Posterior vena cava (tissue), 2 donors: ENCODE measurements around the gene POU3F1. TPM values are rescaled to one million over a fixed set of nuclear protein-coding genes. Genes with fewer than 3 reads are reported as not detected.

Source experiments
- DNase-seq: peaks from one replicate; pipeline ENCODE4 v3.0.0-alpha.2; 2020; ENCODE audit warnings: low spot score
- intact Hi-C, 2 donors: fragments of 100-400 bp; cut with DNase I; formaldehyde crosslinking; loops; one replicate each; pipeline versions ENCODE4 v1.14.1 to v1.14.2; 2022 to 2023
- microRNA-seq, 2 donors: library from miRNA; unstranded; fragments of <30 nt; microRNA quantifications; one replicate each; pipeline ENCODE4 v1.2.0, GENCODE V29; 2020 to 2021; ENCODE audit warnings: borderline microRNAs expressed in 2 of 2
- total RNA-seq, 2 donors: library from RNA; stranded (reverse); fragmentation: NEBNext Ultra II Directional; extraction: Animal tissue kit (Norgen Biotek cat#: 25700); gene quantifications; one replicate each; pipeline ENCODE4 v1.2.1, GENCODE V29; 2021
- donor health status: DM: yes; HTN: yes; CAD: no.
- donor health status: DM: yes; HTN: yes; CAD: no.

Gene POU3F1
- total RNA-seq, 2 donors from 2014 or later, result 0.28 to 0.29 TPM

GRCh38 chr1:37998089-37998808 lies 48.3 kb downstream of the POU3F1 start:
- DNase-seq, result peak; percentile 54
- intact Hi-C loops, result no loop called here

- intact Hi-C loops, result no loop called here
- peak; percentile 75 for DNase-seq
These were observed 49.1 kb downstream of the POU3F1 start for GRCh38 chr1:37997256-37998088.

- intact Hi-C loops, result no loop called here
- peak; percentile 97 for DNase-seq
These were observed 50.7 kb downstream of the POU3F1 start for GRCh38 chr1:37995751-37996345.

- DNase-seq, result peak; percentile 65
- intact Hi-C loops, result no loop called here
These were observed 51.6 kb downstream of the POU3F1 start for GRCh38 chr1:37994886-37995566.

Small RNA genes lying within 50 kb of the gene (microRNA-seq; reads per million reads assigned to microRNA genes)
- gene MIR3659, result 0 to 1.8 reads per million in 2 donors

Other genes starting within 250 kb of the POU3F1 start
- gene C1orf122, start 239.0 kb downstream of the POU3F1 start, total RNA-seq, result 10 to 100 TPM; 40.2 to 42.1 TPM
- gene YRDC, start 238.6 kb downstream of the POU3F1 start, total RNA-seq, result 10 to 100 TPM in 1 of 2 donors, 1 to 10 TPM in 1; 7.1 to 12.0 TPM
- 10 to 100 TPM; 17.8 to 19.8 TPM for gene MTF1, start 187.2 kb downstream of the POU3F1 start, total RNA-seq
- 10 to 100 TPM; 28.9 to 31.2 TPM for gene INPP5B, start 99.7 kb downstream of the POU3F1 start, total RNA-seq
- gene SF3A3, start 56.8 kb downstream of the POU3F1 start, total RNA-seq, result 10 to 100 TPM; 42.7 to 48.6 TPM
- gene FHL3, start 41.3 kb downstream of the POU3F1 start, total RNA-seq, result 10 to 100 TPM; 55.6 to 80.7 TPM
- gene UTP11, start 34.1 kb downstream of the POU3F1 start, total RNA-seq, result 10 to 100 TPM; 45.6 to 61.4 TPM